Adipocyte (in vitro differentiated cells): ENCODE measurements around the gene LDB3.

Experiments used
- DNase-seq: peaks from one replicate; pipeline ENCODE4 v3.0.0-alpha.2; 2015; ENCODE audit warnings: low read depth
- H3K27me3 ChIP-seq: replicated peaks from 2 replicates; pipeline ENCODE4 v1.7.0; 2013; ENCODE audit warnings: mild to moderate bottlenecking, low read length, moderate library complexity; ENCODE audit not compliant: control insufficient read depth, insufficient read depth
- H3K36me3 ChIP-seq: 2 replicates; pipeline ENCODE4 v1.7.0; 2013; ENCODE audit warnings: low read length, mild to moderate bottlenecking, moderate library complexity; ENCODE audit not compliant: control insufficient read depth, insufficient read depth, severe bottlenecking
- H3K4me1 ChIP-seq: 2 replicates; pipeline ENCODE4 v1.7.0; 2013; ENCODE audit warnings: mild to moderate bottlenecking, low read length, moderate library complexity; ENCODE audit not compliant: control insufficient read depth, insufficient read depth
- H3K4me3 ChIP-seq: 2 replicates; pipeline ENCODE4 v1.7.0; 2013; ENCODE audit warnings: mild to moderate bottlenecking, low read length, moderate library complexity
- H3K9ac ChIP-seq: 2 replicates; pipeline ENCODE4 v1.7.0; 2013; ENCODE audit warnings: mild to moderate bottlenecking, low read length, moderate library complexity
- H3K9me3 ChIP-seq: 2 replicates; pipeline ENCODE4 v1.7.0; 2013; ENCODE audit warnings: mild to moderate bottlenecking, low read length, moderate library complexity; ENCODE audit not compliant: control insufficient read depth

LDB3 gene

GRCh38 chr10:86659721-86660453, 8.4 kb upstream of the LDB3 start:
- Histone ChIP-seq H3K9me3 (no peaks in the 10 kb centered on the region), H3K9ac (no peak overlapping the region), H3K36me3 (no peaks in the 10 kb centered on the region), H3K27me3 (peaks cover 21% of the 10 kb centered on the region), H3K4me1 (no peaks in the 10 kb centered on the region), H3K4me3 (no peak overlapping the region)
- DNase-seq: no peak

GRCh38 chr10:86661161-86662025, 6.9 kb upstream of the LDB3 start:
- no peak for DNase-seq
- Histone ChIP-seq H3K36me3 (no peaks in the 10 kb centered on the region), H3K4me3 (no peak overlapping the region), H3K9me3 (no peaks in the 10 kb centered on the region), H3K4me1 (no peaks in the 10 kb centered on the region), H3K27me3 (peaks cover 32% of the 10 kb centered on the region), H3K9ac (no peak overlapping the region)

GRCh38 chr10:86662186-86663045, 5.9 kb upstream of the LDB3 start:
- peaks cover 2% of the 10 kb centered on the region for H3K4me1 ChIP-seq
- peaks cover 42% of the 10 kb centered on the region for H3K27me3 ChIP-seq
- no peak overlapping the region for H3K9ac ChIP-seq
- no peaks in the 10 kb centered on the region for H3K9me3 ChIP-seq
- no peak overlapping the region for H3K4me3 ChIP-seq
- no peaks in the 10 kb centered on the region for H3K36me3 ChIP-seq
- DNase-seq: no peak

GRCh38 chr10:86663046-86663345, 5.3 kb upstream of the LDB3 start:
- Histone ChIP-seq H3K9ac (no peak overlapping the region), H3K4me1 (peaks cover 2% of the 10 kb centered on the region), H3K9me3 (no peaks in the 10 kb centered on the region), H3K4me3 (no peak overlapping the region), H3K36me3 (no peaks in the 10 kb centered on the region), H3K27me3 (peaks cover 46% of the 10 kb centered on the region)
- no peak for DNase-seq

GRCh38 chr10:86663576-86664339, 4.6 kb upstream of the LDB3 start:
- no peak overlapping the region for H3K4me3 ChIP-seq
- H3K36me3 ChIP-seq: no peaks in the 10 kb centered on the region
- no peaks in the 10 kb centered on the region for H3K9me3 ChIP-seq
- no peak overlapping the region for H3K9ac ChIP-seq
- H3K4me1 ChIP-seq: peaks cover 2% of the 10 kb centered on the region
- peaks cover 48% of the 10 kb centered on the region for H3K27me3 ChIP-seq
- no peak for DNase-seq

- H3K27me3 ChIP-seq: peaks cover 50% of the 10 kb centered on the region
- no peaks in the 10 kb centered on the region for H3K9me3 ChIP-seq
- no peak overlapping the region for H3K9ac ChIP-seq
- H3K4me1 ChIP-seq: peaks cover 2% of the 10 kb centered on the region
- H3K4me3 ChIP-seq: no peak overlapping the region
- no peaks in the 10 kb centered on the region for H3K36me3 ChIP-seq
- DNase-seq: no peak
Observed at GRCh38 chr10:86664341-86665217, 3.7 kb upstream of the LDB3 start.

GRCh38 chr10:86665218-86665607, 3.1 kb upstream of the LDB3 start:
- Histone ChIP-seq H3K4me3 (no peak overlapping the region), H3K27me3 (peaks cover 50% of the 10 kb centered on the region), H3K36me3 (no peaks in the 10 kb centered on the region), H3K9ac (no peak overlapping the region), H3K4me1 (peaks cover 2% of the 10 kb centered on the region), H3K9me3 (no peaks in the 10 kb centered on the region)
- DNase-seq: no peak

- no peak for DNase-seq
- H3K36me3 ChIP-seq: no peaks in the 10 kb centered on the region
- peaks cover 2% of the 10 kb centered on the region for H3K4me1 ChIP-seq
Observed at GRCh38 chr10:86665868-86666267, 2.4 kb upstream of the LDB3 start.

GRCh38 chr10:86666538-86666937, 1.8 kb upstream of the LDB3 start:
- Histone ChIP-seq H3K4me3 (no peak overlapping the region), H3K27me3 (peaks cover 55% of the 10 kb centered on the region), H3K36me3 (no peaks in the 10 kb centered on the region), H3K9me3 (no peaks in the 10 kb centered on the region), H3K4me1 (peaks cover 2% of the 10 kb centered on the region), H3K9ac (no peak overlapping the region)
- DNase-seq: no peak

More at GRCh38 chr10:86665868-86666267, 2.4 kb upstream of the LDB3 start:
- no peak overlapping the region for H3K4me3 ChIP-seq
- no peaks in the 10 kb centered on the region for H3K9me3 ChIP-seq
- H3K27me3 ChIP-seq: peaks cover 50% of the 10 kb centered on the region
- H3K9ac ChIP-seq: no peak overlapping the region
